Sigmoid colon (tissue), 7 donors: ENCODE measurements around the gene PON3. TPM values are rescaled to one million over a fixed set of nuclear protein-coding genes. Genes with fewer than 3 reads are reported as not detected.

Source experiments
- DNase-seq: peaks from one replicate; pipeline ENCODE4 v3.0.0-alpha.2; 2019
- H3K27ac ChIP-seq, 4 donors: fragments of 200-600 bp; sonication (generic); one replicate each; pipeline ENCODE4 v1.5.1; 2016 to 2019; ENCODE audit warnings: mild to moderate bottlenecking in 1 of 4
- H3K27me3 ChIP-seq, 3 donors: fragments of 200-600 bp; sonication (generic); one replicate each; pipeline ENCODE4 v1.5.1; 2019; ENCODE audit warnings: mild to moderate bottlenecking in 1 of 3
- H3K36me3 ChIP-seq, 4 donors: fragments of 200-600 bp; sonication (generic); one replicate each; pipeline ENCODE4 v1.5.1; 2016 to 2019
- H3K4me1 ChIP-seq, 4 donors: fragments of 200-600 bp; sonication (generic); one replicate each; pipeline ENCODE4 v1.5.1; 2017 to 2019
- H3K4me3 ChIP-seq, 4 donors: fragments of 200-600 bp; sonication (generic); one replicate each; pipeline ENCODE4 v1.5.1; 2017 to 2019; ENCODE audit warnings: mild to moderate bottlenecking in 2 of 4, moderate library complexity in 1 of 4
- H3K9me3 ChIP-seq, 4 donors: fragments of 200-600 bp in 3 of 4; sonication (generic) in 3 of 4; one replicate each; pipeline versions ENCODE4 v1.5.1 to v1.6.1; 2013 to 2019
- CTCF ChIP-seq, 4 experiments: fragments of 450-650 bp in 3 of 4; fragments of 200-600 bp in 1 of 4; IDR thresholded peaks; one replicate each; pipeline ENCODE4 v1.5.1; 2016 to 2019; ENCODE audit warnings: antibody characterized with exemption in 4 of 4, mild to moderate bottlenecking in 3 of 4, moderate library complexity in 2 of 4
- EP300 ChIP-seq, 4 donors: sonication (generic); formaldehyde crosslinking; IDR thresholded peaks; one replicate each; pipeline ENCODE4 v1.6.1; 2017; ENCODE audit warnings: antibody characterized with exemption in 4 of 4
- POLR2A ChIP-seq, 2 donors: fragments of 450-650 bp; IDR thresholded peaks; one replicate each; pipeline ENCODE4 v1.6.1; 2016; ENCODE audit warnings: antibody characterized with exemption in 2 of 2, mild to moderate bottlenecking in 2 of 2, moderate library complexity in 2 of 2
- POLR2AphosphoS5 ChIP-seq, 4 donors: sonication (generic); formaldehyde crosslinking; IDR thresholded peaks; one replicate each; pipeline ENCODE4 v1.6.1; 2017; ENCODE audit warnings: antibody characterized with exemption in 4 of 4
- WGBS, 2 donors: extraction: QIAGEN DNeasy Blood & Tissue Kit; methylation state at CpG; one replicate each; pipeline ENCODE4 v1.1.7; 2013; 5-methylcytosine and 5-hydroxymethylcytosine counted together
- intact Hi-C: fragments of 100-400 bp; cut with DNase I; formaldehyde crosslinking; loops from one replicate; pipeline ENCODE4 v1.15.1; 2023
- polyA plus RNA-seq, 3 donors: library from polyadenylated mRNA; stranded (reverse); fragments of 200-250 nt; gene quantifications; one replicate each; pipeline ENCODE4 v1.2.3, GENCODE V29; 2013
- total RNA-seq, 4 donors: library from RNA; depleted of rRNA; stranded (reverse); fragments of >200 nt; gene quantifications; one replicate each; pipeline ENCODE4 v1.1.0, GENCODE V29; 2016
- donor health status: healthy with polysubstance abuse.
- donor health status: Bipolar disorder and iron deficiency.
- donor health status: healthy.

The PON3 gene
- total and polyA plus RNA-seq, 7 donors = 0.68 to 2.3 (median 1.7) TPM

- WGBS, 2 donors = 95% methylated on average over 1 of the region's 1 CpG
- no peak overlapping the region for H3K4me3 ChIP-seq
- H3K27me3 ChIP-seq = no peaks in the 10 kb centered on the region
- intact Hi-C loops = loop anchor here (5.0 kb wide), 1 partner anchor 36 kb away; the partner anchor contains the start of gene PON3
- H3K27ac ChIP-seq = no peak overlapping the region
- peaks cover 0 to 15% (median 3%) of the 10 kb centered on the region in 4 donors for H3K4me1 ChIP-seq
- no peak for TF ChIP-seq CTCF (IDR thresholded peaks at IDR 0.05)
- TF ChIP-seq EP300 (IDR thresholded peaks at IDR 0.05) = no peak
- no peak for TF ChIP-seq POLR2A (IDR thresholded peaks at IDR 0.05)
- no peak for TF ChIP-seq POLR2AphosphoS5 (IDR thresholded peaks at IDR 0.05)
- no peaks in the 10 kb centered on the region for H3K36me3 ChIP-seq
- no peak for DNase-seq
- H3K9me3 ChIP-seq = no peaks in the 10 kb centered on the region
Measured at GRCh38 chr7:95433129-95433528, 37.0 kb upstream of the PON3 start.

GRCh38 chr7:95432606-95433005 is 36.4 kb upstream of the PON3 start:
- H3K27me3 ChIP-seq = no peaks in the 10 kb centered on the region
- no peak for TF ChIP-seq POLR2A (IDR thresholded peaks at IDR 0.05)
- no peak for TF ChIP-seq EP300 (IDR thresholded peaks at IDR 0.05)
- no peak for TF ChIP-seq POLR2AphosphoS5 (IDR thresholded peaks at IDR 0.05)
- no peak for TF ChIP-seq CTCF (IDR thresholded peaks at IDR 0.05)
- DNase-seq = no peak
- peaks cover 0 to 15% (median 3%) of the 10 kb centered on the region in 4 donors for H3K4me1 ChIP-seq
- WGBS, 2 donors = 84 to 88% methylated on average over 2 of the region's 2 CpGs
- H3K4me3 ChIP-seq = no peak overlapping the region
- H3K9me3 ChIP-seq = no peaks in the 10 kb centered on the region
- H3K36me3 ChIP-seq = no peaks in the 10 kb centered on the region
- H3K27ac ChIP-seq = no peak overlapping the region
- intact Hi-C loops = loop anchor here (5.0 kb wide), 1 partner anchor 35 kb away; the partner anchor contains the start of gene PON3

- Histone ChIP-seq H3K27ac (no peak overlapping the region), H3K9me3 (no peaks in the 10 kb centered on the region), H3K36me3 (no peaks in the 10 kb centered on the region), H3K4me1 (peaks cover 0 to 15% (median 3%) of the 10 kb centered on the region in 4 donors), H3K4me3 (no peak overlapping the region), H3K27me3 (no peaks in the 10 kb centered on the region)
- 17 to 57% methylated on average over 2 of the region's 2 CpGs for WGBS, 2 donors
- TF ChIP-seq POLR2AphosphoS5 (IDR thresholded peaks at IDR 0.05) (no peak), CTCF (IDR thresholded peaks at IDR 0.05) (no peak), EP300 (IDR thresholded peaks at IDR 0.05) (no peak), POLR2A (IDR thresholded peaks at IDR 0.05) (no peak)
- DNase-seq = no peak
- intact Hi-C loops = loop anchor here (5.0 kb wide), 1 partner anchor 34 kb away; the partner anchor contains the start of gene PON3
Measured at GRCh38 chr7:95430864-95431263, 34.7 kb upstream of the PON3 start.

GRCh38 chr7:95429241-95429990 is 33.2 kb upstream of the PON3 start:
- Histone ChIP-seq H3K27me3 (no peaks in the 10 kb centered on the region), H3K9me3 (no peaks in the 10 kb centered on the region), H3K27ac (no peak overlapping the region), H3K36me3 (no peaks in the 10 kb centered on the region), H3K4me1 (peaks cover 0 to 10% (median 5%) of the 10 kb centered on the region in 4 donors), H3K4me3 (no peak overlapping the region)
- TF ChIP-seq EP300 (IDR thresholded peaks at IDR 0.05) (no peak), POLR2AphosphoS5 (IDR thresholded peaks at IDR 0.05) (no peak), POLR2A (IDR thresholded peaks at IDR 0.05) (no peak), CTCF (IDR thresholded peaks at IDR 0.05) (no peak)
- 74 to 76% methylated on average over 5 of the region's 5 CpGs for WGBS, 2 donors
- no peak for DNase-seq
- intact Hi-C loops = no loop called here
